Transverse colon (tissue), 4 donors: ENCODE measurements around the gene DGKH. TPM values are rescaled to one million over a fixed set of nuclear protein-coding genes. Genes with fewer than 3 reads are reported as not detected.
A peak's percentile ranks its signal among the peaks of the same experiment; 100 is the strongest.

Experiments
- DNase-seq: peaks from one replicate; pipeline ENCODE4 v3.0.0-alpha.2; 2019
- H3K27ac ChIP-seq, 4 donors: fragments of 200-600 bp; sonication (generic); 2 replicates each; pipeline ENCODE4 v1.5.1; 2016 to 2018; ENCODE audit warnings: inconsistent platforms in 4 of 4
- H3K27me3 ChIP-seq: fragments of 200-600 bp; sonication (generic); 2 replicates; pipeline ENCODE4 v1.5.1; 2017; ENCODE audit warnings: inconsistent platforms
- H3K36me3 ChIP-seq, 4 donors: fragments of 200-600 bp; sonication (generic); 2 replicates each; pipeline ENCODE4 v1.5.1; 2017 to 2019; ENCODE audit warnings: inconsistent platforms in 4 of 4
- H3K4me1 ChIP-seq, 4 donors: fragments of 200-600 bp; sonication (generic); 2 replicates each; pipeline ENCODE4 v1.5.1; 2017 to 2020; ENCODE audit warnings: inconsistent platforms in 4 of 4
- H3K4me3 ChIP-seq, 4 donors: fragments of 200-600 bp; sonication (generic); 1 replicate in 1 of 4; 2 replicates in 3 of 4; pipeline versions ENCODE4 v1.5.1 to v1.6.1; 2017 to 2019; ENCODE audit warnings: inconsistent platforms in 4 of 4
- H3K9me3 ChIP-seq, 2 donors: fragments of 200-600 bp; sonication (generic); 2 replicates each; pipeline ENCODE4 v1.5.1; 2017 to 2019; ENCODE audit warnings: inconsistent platforms in 2 of 2
- EP300 ChIP-seq: sonication (generic); formaldehyde crosslinking; IDR thresholded peaks from one replicate; pipeline ENCODE4 v1.6.1; 2017; ENCODE audit warnings: antibody characterized with exemption, low read depth
- POLR2A ChIP-seq: fragments of 450-650 bp; IDR thresholded peaks from one replicate; pipeline ENCODE4 v1.6.1; 2016; ENCODE audit warnings: antibody characterized with exemption, mild to moderate bottlenecking, moderate library complexity
- POLR2AphosphoS5 ChIP-seq, 3 donors: sonication (generic); formaldehyde crosslinking; IDR thresholded peaks; one replicate each; pipeline ENCODE4 v1.6.1; 2016; ENCODE audit warnings: antibody characterized with exemption in 3 of 3
- WGBS, 2 donors: methylation state at CpG; one replicate each; pipeline ENCODE4 v1.1.5; 2018; ENCODE audit warnings: low coverage in 1 of 2; 5-methylcytosine and 5-hydroxymethylcytosine counted together
- in situ Hi-C, 4 donors: fragments of 200-750 bp; cut with MboI; loops; one replicate each; pipeline versions ENCODE4 v1.15.0 to v1.15.1; 2017; ENCODE audit warnings: low sequenced_read_pairs in 3 of 4, low pct_ligation_motif_present in 1 of 4, low pct_unique_long_range_greater_than_20kb in 1 of 4
- intact Hi-C: fragments of 100-400 bp; cut with DNase I; formaldehyde crosslinking; loops from one replicate; pipeline ENCODE4 v1.15.1; 2023; ENCODE audit warnings: low total_unique reads
- small RNA-seq, 4 donors: library from RNA; depleted of rRNA; stranded (forward); fragments of <200 nt; gene quantifications; one replicate each; pipeline ENCODE3, GENCODE V24; 2016
- total RNA-seq, 4 donors: library from RNA; depleted of rRNA; stranded (reverse); fragments of >200 nt; gene quantifications; one replicate each; pipeline ENCODE4 v1.1.0, GENCODE V29; 2016
- TF ChIP-seq, protein P1 (sequence below), 5 experiments: fragments of 200-600 bp in 3 of 5; fragments of 450-650 bp in 2 of 5; sonication (generic) in 3 of 5; IDR thresholded peaks; 1 replicate in 2 of 5; 2 replicates in 3 of 5; pipeline ENCODE4 v1.5.1; 2016 to 2017; ENCODE audit warnings: antibody characterized with exemption in 5 of 5, inconsistent platforms in 3 of 5, mild to moderate bottlenecking in 2 of 5, moderate library complexity in 1 of 5

Gene DGKH
- total RNA-seq, 4 donors from 2014 or later: 19.4 to 35.6 (median 25.0) TPM

DNA sequence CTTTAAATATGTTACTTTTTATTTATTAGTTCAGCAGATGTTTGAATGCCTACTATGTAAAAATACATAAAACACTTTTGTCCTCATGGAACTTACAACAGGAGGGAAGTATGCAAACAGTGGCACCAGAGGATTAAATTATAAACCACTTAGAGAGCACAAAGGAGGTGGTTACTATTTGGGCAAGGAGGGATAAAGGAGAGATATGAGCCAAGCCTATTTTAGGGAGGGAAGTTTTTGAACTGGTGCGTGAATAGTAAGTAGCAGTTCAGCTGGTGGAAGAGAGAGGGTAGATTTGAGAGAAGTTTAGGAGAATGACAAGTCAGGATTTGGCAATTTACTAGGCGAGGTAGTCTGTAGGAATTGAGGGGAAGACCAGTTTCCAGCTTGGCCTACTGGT, 232.1 kb downstream of the DGKH start:
- WGBS, 2 donors: 59 to 60% methylated on average over 2 of the region's 2 CpGs
- no peak for TF ChIP-seq EP300
- no peak for TF ChIP-seq POLR2A
- TF ChIP-seq POLR2AphosphoS5 (IDR thresholded peaks at IDR 0.05): no peak
- TF ChIP-seq, protein P1, sequence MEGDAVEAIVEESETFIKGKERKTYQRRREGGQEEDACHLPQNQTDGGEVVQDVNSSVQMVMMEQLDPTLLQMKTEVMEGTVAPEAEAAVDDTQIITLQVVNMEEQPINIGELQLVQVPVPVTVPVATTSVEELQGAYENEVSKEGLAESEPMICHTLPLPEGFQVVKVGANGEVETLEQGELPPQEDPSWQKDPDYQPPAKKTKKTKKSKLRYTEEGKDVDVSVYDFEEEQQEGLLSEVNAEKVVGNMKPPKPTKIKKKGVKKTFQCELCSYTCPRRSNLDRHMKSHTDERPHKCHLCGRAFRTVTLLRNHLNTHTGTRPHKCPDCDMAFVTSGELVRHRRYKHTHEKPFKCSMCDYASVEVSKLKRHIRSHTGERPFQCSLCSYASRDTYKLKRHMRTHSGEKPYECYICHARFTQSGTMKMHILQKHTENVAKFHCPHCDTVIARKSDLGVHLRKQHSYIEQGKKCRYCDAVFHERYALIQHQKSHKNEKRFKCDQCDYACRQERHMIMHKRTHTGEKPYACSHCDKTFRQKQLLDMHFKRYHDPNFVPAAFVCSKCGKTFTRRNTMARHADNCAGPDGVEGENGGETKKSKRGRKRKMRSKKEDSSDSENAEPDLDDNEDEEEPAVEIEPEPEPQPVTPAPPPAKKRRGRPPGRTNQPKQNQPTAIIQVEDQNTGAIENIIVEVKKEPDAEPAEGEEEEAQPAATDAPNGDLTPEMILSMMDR (IDR thresholded peaks at IDR 0.05): no peak

DNA sequence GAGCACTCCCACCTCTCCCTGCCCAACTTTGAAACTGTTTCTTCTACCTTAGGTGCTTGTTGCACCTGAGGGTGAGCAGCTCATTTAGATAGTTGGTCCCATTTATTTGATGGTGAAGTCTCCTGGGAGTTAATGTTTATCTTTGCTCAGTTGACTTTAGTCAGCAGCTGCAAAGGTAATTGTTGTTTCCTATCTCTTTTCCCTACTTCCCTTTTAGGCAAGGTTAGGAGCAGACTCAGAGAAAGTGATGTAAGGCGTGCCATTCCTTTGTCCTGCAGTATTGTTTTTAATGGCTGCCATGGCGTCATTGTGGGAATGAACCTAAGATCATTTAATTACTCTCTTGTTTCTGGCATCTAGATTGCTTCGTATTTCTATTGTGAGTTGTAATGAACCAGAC, 235.1 kb downstream of the DGKH start:
- Histone ChIP-seq H3K27me3 (no peaks in the 10 kb centered on the region), H3K4me1 (peaks cover 4 to 51% (median 33%) of the 10 kb centered on the region in 4 donors), H3K4me3 (no peak overlapping the region), H3K27ac (peak overlapping the region in 3 of 4 donors; percentile 31 to 59 (median 58)), H3K9me3 (no peaks in the 10 kb centered on the region), H3K36me3 (peaks cover 0 to 19% (median 3%) of the 10 kb centered on the region in 4 donors)
- peak; percentile 13 for DNase-seq
- in situ Hi-C loops (no loop called here), intact Hi-C loops (no loop called here)
- TF ChIP-seq, protein P1 (IDR thresholded peaks at IDR 0.05): no peak
- TF ChIP-seq POLR2AphosphoS5 (IDR thresholded peaks at IDR 0.05) (no peak), POLR2A (no peak)
- WGBS, 2 donors: 45 to 63% methylated on average over 3 of the region's 3 CpGs

More for the DNA sequence above, 232.1 kb downstream of the DGKH start:
- intact Hi-C loops: no loop called here
- Histone ChIP-seq H3K27me3 (no peaks in the 10 kb centered on the region), H3K4me3 (no peak overlapping the region), H3K27ac (peak overlapping the region in 3 of 4 donors; percentile 38 to 53 (median 42)), H3K36me3 (no peaks in the 10 kb centered on the region), H3K4me1 (peaks cover 4 to 54% (median 33%) of the 10 kb centered on the region in 4 donors), H3K9me3 (no peaks in the 10 kb centered on the region)
- no peak for DNase-seq
- in situ Hi-C loops: no loop called here

DNA sequence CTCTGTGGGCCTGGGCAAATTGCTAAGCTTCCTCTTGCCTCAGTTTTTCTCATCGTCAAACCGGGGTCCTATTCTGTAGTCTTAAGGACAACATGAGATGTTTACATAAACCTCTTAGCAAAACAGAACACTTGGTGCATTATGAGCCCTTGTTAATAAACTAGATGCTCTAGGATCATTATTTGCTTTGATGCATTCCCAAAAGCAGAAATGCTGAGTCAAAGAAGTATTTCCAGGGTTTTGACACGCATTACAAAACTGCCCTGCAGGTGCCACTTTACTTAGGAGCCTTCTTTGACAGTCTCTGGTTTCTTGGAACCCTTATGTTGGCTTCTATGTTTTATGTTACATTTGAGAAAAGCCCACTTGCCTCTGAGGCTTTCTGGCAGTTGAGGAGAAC, 235.6 kb downstream of the DGKH start:
- Histone ChIP-seq H3K9me3 (no peaks in the 10 kb centered on the region), H3K4me1 (peaks cover 4 to 51% (median 32%) of the 10 kb centered on the region in 4 donors), H3K27ac (peak overlapping the region; percentile 6 to 59 (median 44)), H3K4me3 (no peak overlapping the region), H3K36me3 (peaks cover 0 to 23% (median 3%) of the 10 kb centered on the region in 4 donors), H3K27me3 (no peaks in the 10 kb centered on the region)
- intact Hi-C loops (no loop called here), in situ Hi-C loops (no loop called here)
- TF ChIP-seq POLR2AphosphoS5 (IDR thresholded peaks at IDR 0.05) (no peak), POLR2A (no peak), EP300 (no peak)
- TF ChIP-seq, protein P1 (IDR thresholded peaks at IDR 0.05): no peak
- 73 to 78% methylated on average over 1 to 3 of the region's 3 CpGs for WGBS, 2 donors
- DNase-seq: no peak

Small RNA genes lying within 50 kb of the gene (small RNA-seq; reads per million reads assigned to genes)
- gene RPS28P8: 0 reads per million in 4 donors

Other genes starting within 250 kb of the DGKH start
- gene VWA8, start 87.5 kb upstream of the DGKH start, total RNA-seq: 10 to 100 TPM; 12.7 to 65.1 (median 35.0) TPM
- gene AKAP11, start 223.5 kb downstream of the DGKH start, total RNA-seq: 10 to 100 TPM; 15.0 to 34.6 (median 26.5) TPM